Kidney (tissue), 14 donors: Measurements from ENCODE around the gene TAX1BP1. TPM values are rescaled to one million over a fixed set of nuclear protein-coding genes. Genes with fewer than 3 reads are reported as not detected.

Source experiments
- DNase-seq, 5 donors: peaks; one replicate each; pipeline ENCODE4 v3.0.0-alpha.2; 2013 to 2020
- FAIRE-seq: peaks from 2 replicates; lab custom pipeline; 2012; peaks lifted over from hg19 to GRCh38; lab: Jason Lieb, UNC
- H3K27ac ChIP-seq, 2 donors: one replicate each; pipeline ENCODE4 v1.7.0; 2013; ENCODE audit warnings: low read depth in 2 of 2, low read length in 2 of 2, inconsistent platforms in 1 of 2
- H3K27me3 ChIP-seq: one replicate; pipeline ENCODE4 v1.7.1; 2013; ENCODE audit warnings: low read length, inconsistent platforms; ENCODE audit not compliant: control insufficient read depth, insufficient read depth
- H3K36me3 ChIP-seq, 3 donors: one replicate each; pipeline versions ENCODE4 v1.7.0 to v1.7.1; 2013; ENCODE audit warnings: low read length in 3 of 3, control low read depth in 1 of 3, inconsistent platforms in 1 of 3; ENCODE audit not compliant: insufficient read depth in 3 of 3, control insufficient read depth in 2 of 3
- H3K4me1 ChIP-seq, 3 donors: one replicate each; pipeline versions ENCODE4 v1.7.0 to v1.7.1; 2013; ENCODE audit warnings: low read length in 3 of 3, inconsistent platforms in 1 of 3, low read depth in 1 of 3; ENCODE audit not compliant: control insufficient read depth in 2 of 3, insufficient read depth in 2 of 3
- H3K4me3 ChIP-seq, 3 donors: one replicate each; pipeline versions ENCODE4 v1.7.0 to v1.8.1; 2013; ENCODE audit warnings: low read length in 3 of 3, control low read depth in 1 of 3, inconsistent platforms in 1 of 3
- H3K9ac ChIP-seq, 3 donors: one replicate each; pipeline versions ENCODE4 v1.7.0 to v1.7.1; 2013; ENCODE audit warnings: low read length in 3 of 3, control low read depth in 1 of 3, inconsistent platforms in 1 of 3
- H3K9me3 ChIP-seq, 3 donors: one replicate each; pipeline versions ENCODE4 v1.7.0 to v1.7.1; 2013; ENCODE audit warnings: low read length in 3 of 3, control low read depth in 1 of 3, inconsistent platforms in 1 of 3; ENCODE audit not compliant: control insufficient read depth in 2 of 3, insufficient read depth in 1 of 3
- intact Hi-C: fragments of 100-400 bp; cut with DNase I; formaldehyde crosslinking; loops from one replicate; pipeline ENCODE4 v1.11.1; 2022
- polyA plus RNA-seq: library from polyadenylated mRNA; stranded (reverse); fragments of 350-450 nt; fragmentation: Illumina TruSeq; extraction: RNeasy Lipid Tissue Mini Kit (QIAGEN cat#74804); gene quantifications from one replicate; pipeline ENCODE4 v1.2.3, GENCODE V29; 2014; ENCODE audit warnings: low read depth, low replicate concordance; ENCODE audit not compliant: insufficient read depth
- total RNA-seq: library from RNA; stranded (reverse); fragmentation: NEBNext Ultra II Directional; extraction: Animal tissue kit (Norgen Biotek cat#: 25700); gene quantifications from one replicate; pipeline ENCODE4 v1.2.1, GENCODE V29; 2021
- TF ChIP-seq, protein P1 (sequence below): IDR thresholded peaks from 3 replicates; pipeline ENCODE4 v1.5.1; 2012; ENCODE audit warnings: mild to moderate bottlenecking, moderate library complexity, borderline replicate concordance; ENCODE audit not compliant: insufficient read depth; ENCODE audit errors: extremely low read depth
- donor health status: control.
- donor health status: control.
- donor health status: control.
- donor health status: control.
- donor health status: control.
- donor health status: DM: yes; HTN: yes; CAD: no.
- donor health status: Normal renal cell carcinoma (clear cell type).

The TAX1BP1 gene
- total and polyA plus RNA-seq, 2 donors from 2014 or later: 88.4 to 113 TPM

DNA sequence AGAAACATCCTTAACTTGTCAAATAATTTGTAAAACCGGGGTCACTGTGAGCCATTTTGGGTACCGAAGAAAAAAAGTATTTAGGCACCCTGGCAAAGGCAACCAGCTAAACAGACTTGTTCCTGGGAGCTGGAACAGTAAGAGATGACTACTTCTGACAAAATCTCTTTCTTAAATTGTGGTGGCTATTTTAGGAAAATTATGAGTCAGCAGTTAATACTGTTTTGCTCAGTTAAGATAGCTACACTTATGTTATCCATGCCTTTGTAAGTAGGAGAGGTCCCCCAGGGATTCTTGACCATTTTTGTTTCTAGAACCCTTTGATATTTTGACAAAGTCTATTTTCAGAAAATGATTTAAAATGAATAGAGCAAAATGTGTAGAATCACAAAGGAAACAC is 68.7 kb downstream of the TAX1BP1 start:
- no peak overlapping the region for H3K4me3 ChIP-seq
- FAIRE-seq: no peak
- peaks cover 0 to 3% (median 0%) of the 10 kb centered on the region in 3 donors for H3K36me3 ChIP-seq
- no peak overlapping the region for H3K9ac ChIP-seq
- H3K27me3 ChIP-seq: no peaks in the 10 kb centered on the region
- intact Hi-C loops: no loop called here
- H3K4me1 ChIP-seq: peaks cover 0 to 3% (median 0%) of the 10 kb centered on the region in 3 donors
- no peak overlapping the region for H3K27ac ChIP-seq
- H3K9me3 ChIP-seq: no peaks in the 10 kb centered on the region
- TF ChIP-seq, protein P1, sequence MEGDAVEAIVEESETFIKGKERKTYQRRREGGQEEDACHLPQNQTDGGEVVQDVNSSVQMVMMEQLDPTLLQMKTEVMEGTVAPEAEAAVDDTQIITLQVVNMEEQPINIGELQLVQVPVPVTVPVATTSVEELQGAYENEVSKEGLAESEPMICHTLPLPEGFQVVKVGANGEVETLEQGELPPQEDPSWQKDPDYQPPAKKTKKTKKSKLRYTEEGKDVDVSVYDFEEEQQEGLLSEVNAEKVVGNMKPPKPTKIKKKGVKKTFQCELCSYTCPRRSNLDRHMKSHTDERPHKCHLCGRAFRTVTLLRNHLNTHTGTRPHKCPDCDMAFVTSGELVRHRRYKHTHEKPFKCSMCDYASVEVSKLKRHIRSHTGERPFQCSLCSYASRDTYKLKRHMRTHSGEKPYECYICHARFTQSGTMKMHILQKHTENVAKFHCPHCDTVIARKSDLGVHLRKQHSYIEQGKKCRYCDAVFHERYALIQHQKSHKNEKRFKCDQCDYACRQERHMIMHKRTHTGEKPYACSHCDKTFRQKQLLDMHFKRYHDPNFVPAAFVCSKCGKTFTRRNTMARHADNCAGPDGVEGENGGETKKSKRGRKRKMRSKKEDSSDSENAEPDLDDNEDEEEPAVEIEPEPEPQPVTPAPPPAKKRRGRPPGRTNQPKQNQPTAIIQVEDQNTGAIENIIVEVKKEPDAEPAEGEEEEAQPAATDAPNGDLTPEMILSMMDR: no peak
- no peak for DNase-seq

DNA sequence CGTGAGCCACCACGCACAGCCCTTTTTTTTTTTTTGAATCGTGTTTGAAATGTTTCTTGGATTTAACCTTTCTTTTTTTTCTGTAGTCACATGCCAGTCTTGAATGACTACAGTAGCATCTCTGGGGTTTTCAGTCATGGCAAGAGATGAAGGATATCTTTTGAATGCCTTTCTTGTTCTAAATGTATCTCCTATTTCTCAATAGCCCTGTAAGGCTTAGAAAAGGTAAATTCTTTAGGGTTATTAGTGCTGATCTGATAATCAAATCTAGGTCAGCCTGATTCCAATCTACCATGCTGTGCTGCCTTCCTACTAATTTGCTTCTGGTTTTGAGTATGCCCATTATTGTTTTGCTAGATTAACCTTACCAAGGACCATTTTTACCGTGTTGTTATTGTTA is 70.2 kb downstream of the TAX1BP1 start:
- peaks cover 0 to 3% (median 0%) of the 10 kb centered on the region in 3 donors for H3K4me1 ChIP-seq
- H3K36me3 ChIP-seq: peaks cover 0 to 6% (median 0%) of the 10 kb centered on the region in 3 donors
- H3K9ac ChIP-seq: no peak overlapping the region
- no peak for DNase-seq
- FAIRE-seq: no peak
- H3K27me3 ChIP-seq: no peaks in the 10 kb centered on the region
- TF ChIP-seq, protein P1: no peak
- H3K4me3 ChIP-seq: no peak overlapping the region
- H3K9me3 ChIP-seq: no peaks in the 10 kb centered on the region
- intact Hi-C loops: no loop called here
- no peak overlapping the region for H3K27ac ChIP-seq

DNA sequence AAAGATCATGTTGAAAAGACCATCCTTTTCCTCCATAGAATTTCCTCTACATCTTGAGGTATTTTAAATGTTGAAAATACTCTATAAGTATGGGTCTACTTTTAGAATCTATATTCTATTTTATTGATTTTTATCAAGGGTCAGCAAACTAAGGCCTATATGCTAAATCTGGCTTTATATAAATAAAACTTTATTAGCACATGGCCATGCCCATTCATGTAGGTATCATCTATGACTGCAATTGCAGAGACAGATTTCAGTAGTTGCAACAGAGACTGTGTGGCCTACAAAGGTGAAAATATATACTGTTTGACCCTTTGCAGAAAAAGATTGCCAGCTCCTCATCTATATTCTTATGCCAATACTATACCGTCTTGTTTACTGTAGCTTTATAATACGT is 72.7 kb downstream of the TAX1BP1 start:
- Histone ChIP-seq H3K9ac (no peak overlapping the region), H3K36me3 (peaks cover 0 to 8% (median 6%) of the 10 kb centered on the region in 3 donors), H3K27ac (no peak overlapping the region), H3K27me3 (no peaks in the 10 kb centered on the region), H3K4me3 (no peak overlapping the region), H3K9me3 (no peaks in the 10 kb centered on the region), H3K4me1 (peaks cover 0 to 3% (median 0%) of the 10 kb centered on the region in 3 donors)
- TF ChIP-seq, protein P1: no peak
- FAIRE-seq: no peak
- no peak for DNase-seq
- intact Hi-C loops: no loop called here

DNA sequence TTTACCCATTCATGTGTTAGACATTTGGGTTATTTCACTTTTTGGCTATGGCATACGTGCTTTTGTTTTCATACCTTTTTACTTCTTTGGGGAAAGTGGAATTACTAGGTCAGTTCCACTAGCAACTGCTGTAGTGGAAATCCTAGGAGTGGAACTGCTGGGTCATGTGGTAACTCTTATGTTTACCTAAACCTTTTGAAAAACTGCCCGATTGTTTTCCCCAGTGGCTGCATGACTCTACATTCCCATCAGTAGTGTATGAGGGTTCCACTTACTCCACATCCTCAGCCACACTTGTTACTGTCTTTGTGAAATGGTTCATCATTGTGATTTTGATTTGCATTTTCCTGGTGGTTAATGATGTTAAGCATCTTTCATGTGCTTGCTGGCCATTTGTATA is 82.3 kb downstream of the TAX1BP1 start:
- TF ChIP-seq, protein P1: no peak
- H3K27me3 ChIP-seq: no peaks in the 10 kb centered on the region
- intact Hi-C loops: no loop called here
- H3K27ac ChIP-seq: no peak overlapping the region
- no peak overlapping the region for H3K4me3 ChIP-seq
- DNase-seq: no peak
- H3K4me1 ChIP-seq: no peaks in the 10 kb centered on the region
- no peak for FAIRE-seq
- no peak overlapping the region for H3K9ac ChIP-seq
- peaks cover 2 to 12% (median 12%) of the 10 kb centered on the region in 3 donors for H3K36me3 ChIP-seq
- H3K9me3 ChIP-seq: no peaks in the 10 kb centered on the region
